Esophagus muscularis mucosa (tissue), 4 donors: ENCODE results near the gene SPON1. TPM values are rescaled to one million over a fixed set of nuclear protein-coding genes. Genes with fewer than 3 reads are reported as not detected.
A peak's percentile ranks its signal among the peaks of the same experiment; 100 is the strongest.
"Not testable (repeated sequence)": the region's sequence is repeated elsewhere in the genome, so short reads cannot be mapped to it uniquely, and the experiment has no call there.

Experiments
- DNase-seq: peaks from one replicate; pipeline ENCODE4 v3.0.0-alpha.2; 2017; ENCODE audit errors: extremely low spot score
- H3K27ac ChIP-seq, 4 donors: fragments of 200-600 bp; sonication (generic); replicated peaks in 1 of 4; 1 replicate in 3 of 4; 2 replicates in 1 of 4; pipeline ENCODE4 v1.5.1; 2016 to 2019; ENCODE audit warnings: mild to moderate bottlenecking in 1 of 4
- H3K27me3 ChIP-seq, 4 donors: fragments of 200-600 bp; sonication (generic); one replicate each; pipeline versions ENCODE4 v1.5.1 to v1.6.0; 2016 to 2019
- H3K36me3 ChIP-seq, 4 donors: fragments of 200-600 bp; sonication (generic); one replicate each; pipeline ENCODE4 v1.5.1; 2016 to 2019
- H3K4me1 ChIP-seq, 4 donors: fragments of 200-600 bp; sonication (generic); one replicate each; pipeline ENCODE4 v1.5.1; 2016 to 2019
- H3K4me3 ChIP-seq, 4 donors: fragments of 200-600 bp; sonication (generic); 1 replicate in 2 of 4; 2 replicates in 2 of 4; pipeline ENCODE4 v1.5.1; 2016 to 2019; ENCODE audit warnings: mild to moderate bottlenecking in 4 of 4, moderate library complexity in 1 of 4
- H3K9me3 ChIP-seq, 4 donors: fragments of 200-600 bp; sonication (generic); 1 replicate in 3 of 4; 2 replicates in 1 of 4; pipeline ENCODE4 v1.5.1; 2016 to 2019
- CTCF ChIP-seq, 3 experiments: fragments of 200-600 bp in 2 of 3; fragments of 450-650 bp in 1 of 3; sonication (generic) in 2 of 3; IDR thresholded peaks; one replicate each; pipeline ENCODE4 v1.5.1; 2017 to 2019; ENCODE audit warnings: antibody characterized with exemption in 3 of 3, mild to moderate bottlenecking in 2 of 3, moderate library complexity in 1 of 3
- EP300 ChIP-seq: sonication (generic); formaldehyde crosslinking; IDR thresholded peaks from one replicate; pipeline ENCODE4 v1.6.1; 2017; ENCODE audit warnings: antibody characterized with exemption
- POLR2A ChIP-seq: fragments of 450-650 bp; IDR thresholded peaks from one replicate; pipeline ENCODE4 v1.6.1; 2017; ENCODE audit warnings: antibody characterized with exemption, moderate library complexity, mild to moderate bottlenecking, low read depth
- POLR2AphosphoS5 ChIP-seq, 2 donors: sonication (generic); formaldehyde crosslinking; IDR thresholded peaks; one replicate each; pipeline ENCODE4 v1.6.1; 2017; ENCODE audit warnings: antibody characterized with exemption in 2 of 2
- WGBS: methylation state at CpG from one replicate; pipeline ENCODE4 v1.1.5; 2018; 5-methylcytosine and 5-hydroxymethylcytosine counted together
- intact Hi-C: fragments of 100-400 bp; cut with DNase I; formaldehyde crosslinking; loops from one replicate; pipeline ENCODE4 v1.15.1; 2023
- total RNA-seq, 4 donors: library from RNA; depleted of rRNA; stranded (reverse); fragments of >200 nt; gene quantifications; one replicate each; pipeline versions ENCODE4 v1.1.0 to v1.2.1, GENCODE V29; 2016

The SPON1 gene
- total RNA-seq, 4 donors from 2014 or later = 12.5 to 25.2 (median 19.2) TPM

- DNase-seq = no peak
- peaks cover 0 to 5% (median 0%) of the 10 kb centered on the region in 4 donors for H3K4me1 ChIP-seq
- intact Hi-C loops = no loop called here
- 85% methylated on average over 1 of the region's 1 CpG for WGBS
- no peak for TF ChIP-seq CTCF (IDR thresholded peaks at IDR 0.05)
- no peak for TF ChIP-seq POLR2AphosphoS5 (IDR thresholded peaks at IDR 0.05)
- TF ChIP-seq POLR2A = no peak
- no peak for TF ChIP-seq EP300
- H3K4me3 ChIP-seq = no peak overlapping the region
- no peak overlapping the region for H3K27ac ChIP-seq
- no peaks in the 10 kb centered on the region for H3K36me3 ChIP-seq
- H3K27me3 ChIP-seq = no peaks in the 10 kb centered on the region
- peaks cover 0 to 3% (median 0%) of the 10 kb centered on the region in 4 donors for H3K9me3 ChIP-seq
Measured at GRCh38 chr11:13927481-13927880, 35.0 kb upstream of the SPON1 start.

- WGBS = 54% methylated on average over 4 of the region's 4 CpGs
- Histone ChIP-seq H3K27me3 (no peaks in the 10 kb centered on the region), H3K9me3 (peaks cover 0 to 3% (median 0%) of the 10 kb centered on the region in 4 donors), H3K27ac (no peak overlapping the region), H3K4me1 (peaks cover 0 to 5% (median 0%) of the 10 kb centered on the region in 4 donors), H3K4me3 (no peak overlapping the region), H3K36me3 (no peaks in the 10 kb centered on the region)
- intact Hi-C loops = no loop called here
- TF ChIP-seq POLR2A = no peak
- no peak for TF ChIP-seq POLR2AphosphoS5 (IDR thresholded peaks at IDR 0.05)
- TF ChIP-seq EP300 = no peak
- no peak for TF ChIP-seq CTCF (IDR thresholded peaks at IDR 0.05)
- DNase-seq = peak; percentile 53
Measured at GRCh38 chr11:13928566-13929251, 33.8 kb upstream of the SPON1 start.

- TF ChIP-seq POLR2AphosphoS5 (IDR thresholded peaks at IDR 0.05) (no peak), POLR2A (no peak), EP300 (no peak), CTCF (IDR thresholded peaks at IDR 0.05) (no peak)
Measured at GRCh38 chr11:13929395-13929891, 33.1 kb upstream of the SPON1 start.

GRCh38 chr11:13931356-13931755 is 31.2 kb upstream of the SPON1 start:
- H3K27ac ChIP-seq = no peak overlapping the region
- H3K9me3 ChIP-seq = peaks cover 0 to 7% (median 2%) of the 10 kb centered on the region in 4 donors
- intact Hi-C loops = no loop called here
- H3K36me3 ChIP-seq = no peaks in the 10 kb centered on the region
- peaks cover 0 to 5% (median 0%) of the 10 kb centered on the region in 4 donors for H3K4me1 ChIP-seq
- no peaks in the 10 kb centered on the region for H3K27me3 ChIP-seq
- TF ChIP-seq POLR2A (no peak), EP300 (no peak), POLR2AphosphoS5 (IDR thresholded peaks at IDR 0.05) (no peak), CTCF (IDR thresholded peaks at IDR 0.05) (no peak)
- no peak overlapping the region for H3K4me3 ChIP-seq
- peak; percentile 62 for DNase-seq
- 94% methylated on average over 4 of the region's 4 CpGs for WGBS

More at GRCh38 chr11:13929395-13929891, 33.1 kb upstream of the SPON1 start:
- Histone ChIP-seq H3K27ac (no peak overlapping the region), H3K36me3 (no peaks in the 10 kb centered on the region), H3K9me3 (peaks cover 0 to 7% (median 2%) of the 10 kb centered on the region in 4 donors), H3K4me3 (no peak overlapping the region), H3K27me3 (no peaks in the 10 kb centered on the region), H3K4me1 (peaks cover 0 to 5% (median 0%) of the 10 kb centered on the region in 4 donors)
- DNase-seq = peak; percentile 78
- intact Hi-C loops = no loop called here
- WGBS = 64% methylated on average over 3 of the region's 3 CpGs

- H3K36me3 ChIP-seq, DNase-seq, H3K27me3 ChIP-seq, H3K27ac ChIP-seq, H3K9me3 ChIP-seq, H3K4me3 ChIP-seq, H3K4me1 ChIP-seq, intact Hi-C loops: not testable (repeated sequence)
- 89% methylated on average over 3 of the region's 4 CpGs for WGBS
Measured at GRCh38 chr11:13937154-13937553, 25.4 kb upstream of the SPON1 start.

- 87% methylated on average over 10 of the region's 10 CpGs for WGBS
Measured at GRCh38 chr11:13938829-13939228, 23.7 kb upstream of the SPON1 start.

More at GRCh38 chr11:13938829-13939228, 23.7 kb upstream of the SPON1 start:
- DNase-seq, H3K27me3 ChIP-seq, H3K9me3 ChIP-seq, H3K4me3 ChIP-seq, H3K4me1 ChIP-seq, H3K36me3 ChIP-seq, intact Hi-C loops, H3K27ac ChIP-seq: not testable (repeated sequence)
